ENCODE results near the gene PSMD14.

DNA sequence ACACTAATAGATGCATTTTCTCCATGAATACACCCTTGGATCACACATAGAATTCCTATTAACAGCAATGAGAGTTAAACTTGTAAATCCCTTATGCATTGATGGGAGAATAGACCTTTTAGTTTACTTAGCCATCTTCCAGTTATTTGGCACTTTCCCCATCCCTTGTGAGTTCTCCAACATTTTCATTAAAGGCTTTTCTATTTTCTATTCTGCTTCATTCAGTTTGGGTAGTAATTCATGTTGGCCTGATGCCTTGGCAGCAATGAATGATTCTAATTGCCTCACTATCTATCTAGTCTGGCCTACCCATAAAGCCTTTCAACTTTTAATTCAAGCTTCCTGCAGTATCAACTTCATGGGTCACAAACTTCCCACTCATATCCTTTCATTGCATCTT, 140.2 kb downstream of the PSMD14 start:
- TF ChIP-seq ZNF274 (IDR thresholded peaks at IDR 0.05; ENCODE audit: low read depth, low read length) (no peak), POLR2AphosphoS5 (IDR thresholded peaks at IDR 0.05; ENCODE audit: low read depth, low read length) (no peak), YY1 (IDR thresholded peaks at IDR 0.05; ENCODE audit: extremely low read depth, insufficient replicate concordance, low read depth, low read length) (no peak), POLR2A (IDR thresholded peaks at IDR 0.05; ENCODE audit: borderline replicate concordance, extremely low read depth, insufficient read depth, insufficient read length) (no peak), CEBPB (IDR thresholded peaks at IDR 0.05; ENCODE audit: low read depth) (no peak), SIN3A (IDR thresholded peaks at IDR 0.05; ENCODE audit: low read depth) (no peak), SP1 (IDR thresholded peaks at IDR 0.05; ENCODE audit: low read depth) (no peak), RAD21 (IDR thresholded peaks at IDR 0.05; ENCODE audit: low read depth) (no peak), FOSL1 (IDR thresholded peaks at IDR 0.05; ENCODE audit: low read depth) (no peak), SRF (IDR thresholded peaks at IDR 0.05; ENCODE audit: low read depth) (no peak)
- TF ChIP-seq, protein P1, sequence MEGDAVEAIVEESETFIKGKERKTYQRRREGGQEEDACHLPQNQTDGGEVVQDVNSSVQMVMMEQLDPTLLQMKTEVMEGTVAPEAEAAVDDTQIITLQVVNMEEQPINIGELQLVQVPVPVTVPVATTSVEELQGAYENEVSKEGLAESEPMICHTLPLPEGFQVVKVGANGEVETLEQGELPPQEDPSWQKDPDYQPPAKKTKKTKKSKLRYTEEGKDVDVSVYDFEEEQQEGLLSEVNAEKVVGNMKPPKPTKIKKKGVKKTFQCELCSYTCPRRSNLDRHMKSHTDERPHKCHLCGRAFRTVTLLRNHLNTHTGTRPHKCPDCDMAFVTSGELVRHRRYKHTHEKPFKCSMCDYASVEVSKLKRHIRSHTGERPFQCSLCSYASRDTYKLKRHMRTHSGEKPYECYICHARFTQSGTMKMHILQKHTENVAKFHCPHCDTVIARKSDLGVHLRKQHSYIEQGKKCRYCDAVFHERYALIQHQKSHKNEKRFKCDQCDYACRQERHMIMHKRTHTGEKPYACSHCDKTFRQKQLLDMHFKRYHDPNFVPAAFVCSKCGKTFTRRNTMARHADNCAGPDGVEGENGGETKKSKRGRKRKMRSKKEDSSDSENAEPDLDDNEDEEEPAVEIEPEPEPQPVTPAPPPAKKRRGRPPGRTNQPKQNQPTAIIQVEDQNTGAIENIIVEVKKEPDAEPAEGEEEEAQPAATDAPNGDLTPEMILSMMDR (IDR thresholded peaks at IDR 0.05 in 2 of 3, conservative IDR thresholded peaks at IDR 0.05 in 1 of 3; ENCODE audit: borderline replicate concordance in 1 of 3, insufficient read depth in 1 of 3, low read depth in 2 of 3, low read length in 2 of 3) = no peak
- TF ChIP-seq, protein P2, sequence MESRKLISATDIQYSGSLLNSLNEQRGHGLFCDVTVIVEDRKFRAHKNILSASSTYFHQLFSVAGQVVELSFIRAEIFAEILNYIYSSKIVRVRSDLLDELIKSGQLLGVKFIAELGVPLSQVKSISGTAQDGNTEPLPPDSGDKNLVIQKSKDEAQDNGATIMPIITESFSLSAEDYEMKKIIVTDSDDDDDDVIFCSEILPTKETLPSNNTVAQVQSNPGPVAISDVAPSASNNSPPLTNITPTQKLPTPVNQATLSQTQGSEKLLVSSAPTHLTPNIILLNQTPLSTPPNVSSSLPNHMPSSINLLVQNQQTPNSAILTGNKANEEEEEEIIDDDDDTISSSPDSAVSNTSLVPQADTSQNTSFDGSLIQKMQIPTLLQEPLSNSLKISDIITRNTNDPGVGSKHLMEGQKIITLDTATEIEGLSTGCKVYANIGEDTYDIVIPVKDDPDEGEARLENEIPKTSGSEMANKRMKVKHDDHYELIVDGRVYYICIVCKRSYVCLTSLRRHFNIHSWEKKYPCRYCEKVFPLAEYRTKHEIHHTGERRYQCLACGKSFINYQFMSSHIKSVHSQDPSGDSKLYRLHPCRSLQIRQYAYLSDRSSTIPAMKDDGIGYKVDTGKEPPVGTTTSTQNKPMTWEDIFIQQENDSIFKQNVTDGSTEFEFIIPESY (IDR thresholded peaks at IDR 0.05; ENCODE audit: extremely low read depth, insufficient replicate concordance, low read length) = no peak
- TF ChIP-seq, protein P3, sequence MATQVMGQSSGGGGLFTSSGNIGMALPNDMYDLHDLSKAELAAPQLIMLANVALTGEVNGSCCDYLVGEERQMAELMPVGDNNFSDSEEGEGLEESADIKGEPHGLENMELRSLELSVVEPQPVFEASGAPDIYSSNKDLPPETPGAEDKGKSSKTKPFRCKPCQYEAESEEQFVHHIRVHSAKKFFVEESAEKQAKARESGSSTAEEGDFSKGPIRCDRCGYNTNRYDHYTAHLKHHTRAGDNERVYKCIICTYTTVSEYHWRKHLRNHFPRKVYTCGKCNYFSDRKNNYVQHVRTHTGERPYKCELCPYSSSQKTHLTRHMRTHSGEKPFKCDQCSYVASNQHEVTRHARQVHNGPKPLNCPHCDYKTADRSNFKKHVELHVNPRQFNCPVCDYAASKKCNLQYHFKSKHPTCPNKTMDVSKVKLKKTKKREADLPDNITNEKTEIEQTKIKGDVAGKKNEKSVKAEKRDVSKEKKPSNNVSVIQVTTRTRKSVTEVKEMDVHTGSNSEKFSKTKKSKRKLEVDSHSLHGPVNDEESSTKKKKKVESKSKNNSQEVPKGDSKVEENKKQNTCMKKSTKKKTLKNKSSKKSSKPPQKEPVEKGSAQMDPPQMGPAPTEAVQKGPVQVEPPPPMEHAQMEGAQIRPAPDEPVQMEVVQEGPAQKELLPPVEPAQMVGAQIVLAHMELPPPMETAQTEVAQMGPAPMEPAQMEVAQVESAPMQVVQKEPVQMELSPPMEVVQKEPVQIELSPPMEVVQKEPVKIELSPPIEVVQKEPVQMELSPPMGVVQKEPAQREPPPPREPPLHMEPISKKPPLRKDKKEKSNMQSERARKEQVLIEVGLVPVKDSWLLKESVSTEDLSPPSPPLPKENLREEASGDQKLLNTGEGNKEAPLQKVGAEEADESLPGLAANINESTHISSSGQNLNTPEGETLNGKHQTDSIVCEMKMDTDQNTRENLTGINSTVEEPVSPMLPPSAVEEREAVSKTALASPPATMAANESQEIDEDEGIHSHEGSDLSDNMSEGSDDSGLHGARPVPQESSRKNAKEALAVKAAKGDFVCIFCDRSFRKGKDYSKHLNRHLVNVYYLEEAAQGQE (IDR thresholded peaks at IDR 0.05; ENCODE audit: low read depth) = no peak
- TF ChIP-seq, protein P4, sequence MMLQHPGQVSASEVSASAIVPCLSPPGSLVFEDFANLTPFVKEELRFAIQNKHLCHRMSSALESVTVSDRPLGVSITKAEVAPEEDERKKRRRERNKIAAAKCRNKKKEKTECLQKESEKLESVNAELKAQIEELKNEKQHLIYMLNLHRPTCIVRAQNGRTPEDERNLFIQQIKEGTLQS (IDR thresholded peaks at IDR 0.05) = no peak

All from HCT116 (cell line).